Cerebellar nuclear complex (tissue), 1 donor: ENCODE data around the gene SNX14.
"Not testable (repeated sequence)": the region's sequence is repeated elsewhere in the genome, so short reads cannot be mapped to it uniquely, and the experiment has no call there.

Experiments
- DNase-seq, 2 experiments: peaks; one replicate each; lab custom pipeline; 2025; lab: John Stamatoyannopoulos, UW

The SNX14 gene

GRCh38 chr6:85593438-85594196 lies at the start of gene SNX14:
SNX14 (minus strand) TSS chr6:85593858; CDS start chr6:85593718, 140 bp downstream.
- peak in 1 of 2 experiments; percentile 77 for DNase-seq

GRCh38 chr6:85642774-85643536 lies 49.3 kb upstream of the SNX14 start, which contains the start of gene SYNCRIP:
SYNCRIP (minus strand) TSS chr6:85642886; CDS start chr6:85641439, 1,447 bp downstream.
- peak; percentile 96 to 98 for DNase-seq

GRCh38 chr6:85641897-85642773 lies 48.5 kb upstream of the SNX14 start:
- DNase-seq: no peak

- DNase-seq: no peak
These were observed 47.9 kb upstream of the SNX14 start for GRCh38 chr6:85641522-85641896.

- DNase-seq: no peak
These were observed 47.2 kb upstream of the SNX14 start for GRCh38 chr6:85640821-85641220.

- DNase-seq: no peak
These were observed 43.9 kb upstream of the SNX14 start for GRCh38 chr6:85637579-85637978.

GRCh38 chr6:85632164-85632942 lies 38.7 kb upstream of the SNX14 start:
- no peak for DNase-seq

GRCh38 chr6:85631117-85631516 lies 37.5 kb upstream of the SNX14 start:
- DNase-seq: not testable (repeated sequence)

GRCh38 chr6:85628353-85628752 lies 34.7 kb upstream of the SNX14 start:
- no peak for DNase-seq

GRCh38 chr6:85620308-85620707 lies 26.6 kb upstream of the SNX14 start:
- no peak for DNase-seq

- DNase-seq: no peak
These were observed 21.1 kb upstream of the SNX14 start for GRCh38 chr6:85614780-85615179.

GRCh38 chr6:85612690-85613474 lies 19.2 kb upstream of the SNX14 start:
- DNase-seq: no peak

GRCh38 chr6:85610182-85610895 lies 16.7 kb upstream of the SNX14 start:
- DNase-seq: no peak

- no peak for DNase-seq
These were observed 8.4 kb upstream of the SNX14 start for GRCh38 chr6:85602100-85602499.

GRCh38 chr6:85600713-85601313 lies 7.2 kb upstream of the SNX14 start:
- no peak for DNase-seq

- DNase-seq: no peak
These were observed 706 bp upstream of the SNX14 start for GRCh38 chr6:85594197-85594930.

- DNase-seq: no peak
These were observed 1.6 kb downstream of the SNX14 start for GRCh38 chr6:85592033-85592432.

GRCh38 chr6:85591207-85591606 lies 2.5 kb downstream of the SNX14 start:
- DNase-seq: no peak

- DNase-seq: no peak
These were observed 7.9 kb downstream of the SNX14 start for GRCh38 chr6:85585741-85586140.
